Mucosa of rectum (tissue), 2 donors: Measurements from ENCODE around the gene PTPN11.
"Not testable (repeated sequence)": the region's sequence is repeated elsewhere in the genome, so short reads cannot be mapped to it uniquely, and the experiment has no call there.

Experiments
- H3K27ac ChIP-seq, 2 donors: one replicate each; pipeline ENCODE4 v1.7.0; 2013; ENCODE audit warnings: inconsistent platforms in 2 of 2, low read depth in 2 of 2, low read length in 2 of 2
- H3K27me3 ChIP-seq, 2 donors: one replicate each; pipeline ENCODE4 v1.7.0; 2013; ENCODE audit warnings: low read length in 2 of 2; ENCODE audit not compliant: control insufficient read depth in 2 of 2, insufficient read depth in 2 of 2
- H3K36me3 ChIP-seq, 2 donors: one replicate each; pipeline ENCODE4 v1.7.0; 2013; ENCODE audit warnings: low read length in 2 of 2; ENCODE audit not compliant: control insufficient read depth in 2 of 2, insufficient read depth in 2 of 2
- H3K4me1 ChIP-seq, 2 donors: one replicate each; pipeline ENCODE4 v1.7.0; 2013; ENCODE audit warnings: low read length in 2 of 2, mild to moderate bottlenecking in 1 of 2; ENCODE audit not compliant: control insufficient read depth in 2 of 2, insufficient read depth in 2 of 2
- H3K4me3 ChIP-seq, 2 donors: one replicate each; pipeline ENCODE4 v1.7.0; 2013; ENCODE audit warnings: low read length in 2 of 2
- H3K9ac ChIP-seq, 2 donors: one replicate each; pipeline ENCODE4 v1.7.0; 2013; ENCODE audit warnings: low read length in 2 of 2, low read depth in 1 of 2, mild to moderate bottlenecking in 1 of 2
- H3K9me3 ChIP-seq, 2 donors: one replicate each; pipeline ENCODE4 v1.7.0; 2013; ENCODE audit warnings: low read length in 2 of 2; ENCODE audit not compliant: control insufficient read depth in 2 of 2
- donor health status: healthy.
- donor health status: Normal muscosa, but diverticular disease.

The PTPN11 gene

GRCh38 chr12:112446008-112446725 lies 27.4 kb downstream of the PTPN11 start:
- Histone ChIP-seq H3K27me3 (no peaks in the 10 kb centered on the region), H3K4me3 (no peak overlapping the region), H3K36me3 (peaks cover 17 to 28% of the 10 kb centered on the region in 2 donors), H3K27ac (no peak overlapping the region), H3K4me1 (no peaks in the 10 kb centered on the region), H3K9ac (no peak overlapping the region), H3K9me3 (no peaks in the 10 kb centered on the region)

GRCh38 chr12:112447106-112447505 lies 28.4 kb downstream of the PTPN11 start:
- Histone ChIP-seq H3K27me3 (no peaks in the 10 kb centered on the region), H3K9me3 (no peaks in the 10 kb centered on the region), H3K4me3 (no peak overlapping the region), H3K9ac (no peak overlapping the region), H3K27ac (no peak overlapping the region), H3K36me3 (peaks cover 17 to 31% of the 10 kb centered on the region in 2 donors), H3K4me1 (no peaks in the 10 kb centered on the region)

DNA sequence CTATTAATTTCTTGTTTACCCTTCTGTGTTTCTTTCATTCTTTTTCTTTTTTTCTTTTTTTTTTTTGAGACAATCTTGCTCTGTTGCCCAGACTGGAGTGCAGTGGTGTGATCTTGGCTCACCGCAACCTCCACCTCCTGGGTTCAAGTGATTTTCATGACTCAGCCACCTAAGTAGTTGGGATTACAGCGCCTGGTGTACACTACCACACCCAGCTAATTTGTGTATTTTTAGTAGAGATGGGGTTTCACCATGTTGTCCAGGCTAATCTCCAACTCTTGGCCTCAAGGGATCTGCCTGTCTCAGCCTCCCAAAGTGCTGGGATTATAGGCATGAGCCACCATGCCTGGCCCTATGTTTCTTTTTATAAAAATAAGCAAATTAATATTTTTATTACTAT lies 29.4 kb downstream of the PTPN11 start:
- not testable (repeated sequence) for H3K27ac ChIP-seq, H3K9ac ChIP-seq, H3K9me3 ChIP-seq, H3K4me1 ChIP-seq, H3K27me3 ChIP-seq, H3K4me3 ChIP-seq
- peaks cover 17 to 37% of the 10 kb centered on the region in 2 donors for H3K36me3 ChIP-seq

DNA sequence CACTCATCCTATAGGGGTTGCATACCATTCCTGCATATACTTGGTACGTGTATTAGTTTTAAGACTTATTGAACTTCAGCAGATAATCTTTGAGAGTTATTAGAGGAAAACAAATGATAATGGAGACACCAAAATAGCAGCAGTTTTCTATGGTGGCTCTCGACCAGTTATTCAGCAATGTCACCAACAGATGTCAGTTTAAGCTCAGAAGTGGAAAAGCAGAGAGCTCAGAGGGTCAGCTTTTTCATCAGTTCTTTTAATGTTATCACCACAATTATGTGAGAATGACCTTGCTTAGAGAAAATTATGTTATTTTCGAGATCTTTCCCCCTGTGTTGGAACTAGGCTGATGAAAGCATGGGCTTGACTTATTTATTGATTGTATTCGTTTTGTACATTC lies 32.0 kb downstream of the PTPN11 start:
- Histone ChIP-seq H3K27ac (no peak overlapping the region), H3K4me1 (no peaks in the 10 kb centered on the region), H3K36me3 (peaks cover 28 to 52% of the 10 kb centered on the region in 2 donors), H3K27me3 (no peaks in the 10 kb centered on the region), H3K4me3 (no peak overlapping the region), H3K9ac (no peak overlapping the region), H3K9me3 (no peaks in the 10 kb centered on the region)

DNA sequence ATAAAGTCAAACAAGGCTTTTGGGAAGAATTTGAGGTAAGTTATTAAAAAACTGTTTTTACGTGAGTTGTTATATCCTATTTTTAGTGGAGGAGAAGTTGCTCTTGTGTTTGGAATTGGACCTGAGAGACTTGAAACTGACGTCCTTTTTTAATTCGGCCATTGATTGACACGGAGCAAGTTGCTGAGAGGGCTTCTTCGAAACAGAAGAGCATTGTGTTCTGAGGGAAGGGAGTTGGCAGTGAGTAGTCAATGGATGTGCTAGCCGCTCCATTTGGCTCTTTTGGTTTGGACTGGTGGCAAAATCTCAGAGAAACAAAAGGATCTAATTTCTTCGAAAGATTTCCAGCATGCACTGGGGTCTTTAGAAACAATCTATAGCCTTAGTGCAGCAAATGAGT lies 37.3 kb downstream of the PTPN11 start:
- H3K9me3 ChIP-seq = no peaks in the 10 kb centered on the region
- no peaks in the 10 kb centered on the region for H3K4me1 ChIP-seq
- H3K4me3 ChIP-seq = no peak overlapping the region
- H3K27ac ChIP-seq = no peak overlapping the region
- no peak overlapping the region for H3K9ac ChIP-seq
- peaks cover 31 to 49% of the 10 kb centered on the region in 2 donors for H3K36me3 ChIP-seq
- H3K27me3 ChIP-seq = no peaks in the 10 kb centered on the region

- H3K4me1 ChIP-seq, H3K27me3 ChIP-seq, H3K27ac ChIP-seq, H3K9ac ChIP-seq, H3K4me3 ChIP-seq, H3K9me3 ChIP-seq: not testable (repeated sequence)
- peaks cover 31 to 45% of the 10 kb centered on the region in 2 donors for H3K36me3 ChIP-seq
Measured at GRCh38 chr12:112457142-112457541, 38.4 kb downstream of the PTPN11 start.

DNA sequence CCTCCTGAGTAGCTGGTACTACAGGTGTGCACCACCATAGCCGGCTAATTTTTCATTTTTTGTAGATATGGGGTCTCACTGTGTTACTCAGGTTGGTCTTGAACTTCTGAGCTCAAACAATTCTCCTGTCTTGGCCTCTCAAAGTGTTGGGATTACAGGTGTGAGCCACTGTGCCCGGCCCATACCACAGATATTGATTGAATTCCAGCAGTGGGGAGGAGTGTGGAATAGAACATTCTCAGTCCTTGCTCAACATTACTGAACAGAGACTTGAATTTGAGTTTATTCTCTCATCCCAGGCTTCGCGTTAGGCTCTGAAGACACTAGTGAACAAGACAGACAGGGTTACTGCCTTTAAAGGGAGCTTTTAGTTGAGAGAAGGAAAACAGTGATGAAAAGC lies 39.6 kb downstream of the PTPN11 start:
- Histone ChIP-seq H3K9me3 (no peaks in the 10 kb centered on the region), H3K4me3 (no peak overlapping the region), H3K4me1 (no peaks in the 10 kb centered on the region), H3K9ac (no peak overlapping the region), H3K36me3 (peaks cover 31 to 38% of the 10 kb centered on the region in 2 donors), H3K27ac (no peak overlapping the region), H3K27me3 (no peaks in the 10 kb centered on the region)

GRCh38 chr12:112458751-112459150 lies 40.0 kb downstream of the PTPN11 start:
- Histone ChIP-seq H3K9ac (no peak overlapping the region), H3K27me3 (no peaks in the 10 kb centered on the region), H3K36me3 (peaks cover 29 to 33% of the 10 kb centered on the region in 2 donors), H3K27ac (no peak overlapping the region), H3K4me1 (no peaks in the 10 kb centered on the region), H3K9me3 (no peaks in the 10 kb centered on the region), H3K4me3 (no peak overlapping the region)

- Histone ChIP-seq H3K27me3 (no peaks in the 10 kb centered on the region), H3K4me3 (no peak overlapping the region), H3K4me1 (no peaks in the 10 kb centered on the region), H3K27ac (no peak overlapping the region), H3K9ac (no peak overlapping the region), H3K9me3 (no peaks in the 10 kb centered on the region), H3K36me3 (peaks cover under 1 to 4% of the 10 kb centered on the region in 2 donors)
Measured at GRCh38 chr12:112463478-112463877, 44.7 kb downstream of the PTPN11 start.

GRCh38 chr12:112464605-112465004 lies 45.9 kb downstream of the PTPN11 start:
- Histone ChIP-seq H3K4me3 (no peak overlapping the region), H3K36me3 (peaks cover 0 to 2% of the 10 kb centered on the region in 2 donors), H3K9ac (no peak overlapping the region), H3K4me1 (no peaks in the 10 kb centered on the region), H3K9me3 (no peaks in the 10 kb centered on the region), H3K27ac (no peak overlapping the region), H3K27me3 (no peaks in the 10 kb centered on the region)
